CD4-positive, alpha-beta memory T cell (primary cell): ENCODE results near the gene YES1. TPM values are rescaled to one million over a fixed set of nuclear protein-coding genes. Genes with fewer than 3 reads are reported as not detected.

Experiments used
- CTCF ChIA-PET: fragments of 350-600 bp; sonication (Branson Sonifier 250); formaldehyde crosslinking; loops from one replicate; lab custom pipeline; 2021; ENCODE audit warnings: inconsistent platforms; ENCODE audit not compliant: partially characterized antibody; lab: Charles Lee
- POLR2A ChIA-PET: fragments of 350-600 bp; sonication (Branson Sonifier 250); formaldehyde crosslinking; loops from one replicate; lab custom pipeline; 2021; ENCODE audit not compliant: partially characterized antibody; lab: Charles Lee
- DNase-seq, 5 donors: peaks; one replicate each; pipeline versions ENCODE4 v3.0.0 to v3.0.0-alpha.2; 2020 to 2022; ENCODE audit warnings: mixed read lengths in 1 of 5
- H3K27ac ChIP-seq: one replicate; pipeline ENCODE4 v1.7.0; 2013; ENCODE audit warnings: low read depth, low read length
- H3K27me3 ChIP-seq: 2 replicates; pipeline ENCODE4 v1.7.0; 2013; ENCODE audit warnings: mild to moderate bottlenecking, low read length, moderate library complexity; ENCODE audit not compliant: insufficient read depth
- H3K36me3 ChIP-seq: 2 replicates; pipeline ENCODE4 v1.7.0; 2013; ENCODE audit warnings: mild to moderate bottlenecking, low read length, moderate library complexity; ENCODE audit not compliant: insufficient read depth
- H3K4me1 ChIP-seq: 2 replicates; pipeline ENCODE4 v1.7.0; 2013; ENCODE audit warnings: mild to moderate bottlenecking, low read length, moderate library complexity; ENCODE audit not compliant: insufficient read depth
- H3K4me3 ChIP-seq, 2 donors: one replicate each; pipeline ENCODE4 v1.7.0; 2013; ENCODE audit warnings: low read length in 2 of 2, mild to moderate bottlenecking in 1 of 2
- H3K9me3 ChIP-seq, 2 donors: one replicate each; pipeline ENCODE4 v1.7.0; 2013; ENCODE audit warnings: low read length in 2 of 2, control low read depth in 1 of 2; ENCODE audit not compliant: control insufficient read depth in 1 of 2
- H3K27ac Mint-ChIP-seq, 7 donors: one replicate each; pipeline ENCODE4 v1.8.0; 2020 to 2021; ENCODE audit warnings: mixed read lengths in 7 of 7, mild to moderate bottlenecking in 6 of 7, inconsistent platforms in 3 of 7, moderate library complexity in 3 of 7
- H3K27me3 Mint-ChIP-seq, 2 donors: one replicate each; pipeline ENCODE4 v1.8.0; 2020 to 2021; ENCODE audit warnings: mixed read lengths in 2 of 2
- H3K36me3 Mint-ChIP-seq, 2 donors: one replicate each; pipeline ENCODE4 v1.8.0; 2020 to 2021; ENCODE audit warnings: mixed read lengths in 2 of 2, inconsistent platforms in 1 of 2, mild to moderate bottlenecking in 1 of 2
- H3K4me1 Mint-ChIP-seq, 4 donors: one replicate each; pipeline ENCODE4 v1.8.0; 2020 to 2021; ENCODE audit warnings: mixed read lengths in 4 of 4, mild to moderate bottlenecking in 1 of 4
- H3K4me3 Mint-ChIP-seq, 8 donors: one replicate each; pipeline ENCODE4 v1.8.0; 2020 to 2021; ENCODE audit warnings: mixed read lengths in 8 of 8, mild to moderate bottlenecking in 7 of 8, moderate library complexity in 6 of 8, inconsistent platforms in 3 of 8
- H3K9me3 Mint-ChIP-seq, 8 donors: one replicate each; pipeline ENCODE4 v1.8.0; 2020 to 2021; ENCODE audit warnings: mixed read lengths in 8 of 8, mild to moderate bottlenecking in 5 of 8, inconsistent platforms in 3 of 8, moderate library complexity in 1 of 8
- intact Hi-C: fragments of 100-400 bp; cut with micrococcal nuclease; formaldehyde crosslinking; loops from one replicate; pipeline ENCODE4 v1.15.1; 2023
- polyA plus RNA-seq, 2 donors: library from polyadenylated mRNA; unstranded; fragments of 300-500 nt; fragmentation: Illumina TruSeq; gene quantifications; one replicate each; pipeline ENCODE4 v1.2.3, GENCODE V29; 2021
- total RNA-seq, 2 experiments: library from RNA; stranded (reverse); gene quantifications; one replicate each; pipeline ENCODE4 v1.2.3, GENCODE V29; 2021

Gene YES1
- total and polyA plus RNA-seq, 4 experiments from 2014 or later = 1.9 to 7.9 (median 3.4) TPM

GRCh38 chr18:709771-710170 lies 102.3 kb downstream of the YES1 start:
- peak overlapping the region in 4 of 8 donors; percentile 17 to 52 (median 34) for H3K4me3 Mint-ChIP-seq
- intact Hi-C loops = loop anchor here (2.0 to 10.0 kb wide), 2 partner anchors 55 to 85 kb away; partner anchors contain the start of gene TYMS
- CTCF ChIA-PET = interaction anchor here (1.4 to 1.5 kb wide), 2 partner anchors 121 to 130 kb away, joined by 3 to 5 read pairs; no protein-coding TSS in a partner anchor

DNA sequence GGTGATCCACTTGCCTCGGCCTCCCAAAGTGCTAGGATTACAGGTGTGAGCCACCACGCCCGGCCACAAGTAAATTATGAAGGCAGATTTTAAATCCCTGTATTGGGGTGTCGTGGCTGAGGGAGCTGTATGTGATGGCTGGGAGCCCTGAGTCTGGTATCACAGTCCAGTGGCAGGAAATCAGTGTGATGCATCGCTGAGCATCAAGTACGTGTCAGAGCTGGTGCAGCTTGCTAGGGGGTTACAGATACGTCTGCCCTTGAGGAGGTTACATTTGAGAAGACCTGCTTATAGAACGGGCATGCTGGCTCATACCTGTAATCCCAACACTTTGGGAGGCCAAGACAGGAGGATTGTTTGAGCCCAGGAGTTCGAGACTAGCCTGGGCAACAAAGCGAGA lies 103.9 kb downstream of the YES1 start:
- H3K27me3 ChIP-seq = no peaks in the 10 kb centered on the region
- peaks cover 17% of the 10 kb centered on the region for H3K36me3 ChIP-seq
- no peak for DNase-seq
- Mint-ChIP-seq H3K27me3 (no peaks in the 10 kb centered on the region), H3K9me3 (no peaks in the 10 kb centered on the region), H3K27ac (no peak overlapping the region), H3K4me1 (peaks cover 36 to 53% (median 39%) of the 10 kb centered on the region in 4 donors), H3K36me3 (peaks cover 30 to 39% of the 10 kb centered on the region in 2 donors), H3K4me3 (no peak overlapping the region)
- H3K4me1 ChIP-seq = peaks cover 22% of the 10 kb centered on the region
- intact Hi-C loops = no loop called here
- ChIA-PET CTCF (interaction anchor here (0.5 to 2.1 kb wide), 3 partner anchors 84 to 139 kb away, joined by 3 to 5 read pairs (median 5); no protein-coding TSS in a partner anchor), POLR2A (interaction anchor here (0.6 to 0.8 kb wide), 2 partner anchors 10 to 59 kb away, joined by 3 read pairs; no protein-coding TSS in a partner anchor)
- no peak overlapping the region for H3K27ac ChIP-seq
- H3K9me3 ChIP-seq = no peaks in the 10 kb centered on the region
- no peak overlapping the region for H3K4me3 ChIP-seq

More at GRCh38 chr18:709771-710170, 102.3 kb downstream of the YES1 start:
- Mint-ChIP-seq H3K36me3 (peaks cover 21 to 31% of the 10 kb centered on the region in 2 donors), H3K4me1 (peaks cover 30 to 44% (median 36%) of the 10 kb centered on the region in 4 donors), H3K27me3 (no peaks in the 10 kb centered on the region), H3K27ac (peak overlapping the region in 5 of 7 donors; percentile 33 to 83 (median 54)), H3K9me3 (peaks cover 0 to 2% (median 0%) of the 10 kb centered on the region in 8 donors)
- H3K27ac ChIP-seq = no peak overlapping the region
- no peaks in the 10 kb centered on the region for H3K27me3 ChIP-seq
- DNase-seq = no peak
- no peaks in the 10 kb centered on the region for H3K9me3 ChIP-seq
- H3K4me3 ChIP-seq = no peak overlapping the region
- POLR2A ChIA-PET = interaction anchor here (0.7 to 2.3 kb wide), 2 partner anchors 103 to 120 kb away, joined by 3 to 8 read pairs; no protein-coding TSS in a partner anchor
- H3K4me1 ChIP-seq = peaks cover 22% of the 10 kb centered on the region
- peaks cover 13% of the 10 kb centered on the region for H3K36me3 ChIP-seq

DNA sequence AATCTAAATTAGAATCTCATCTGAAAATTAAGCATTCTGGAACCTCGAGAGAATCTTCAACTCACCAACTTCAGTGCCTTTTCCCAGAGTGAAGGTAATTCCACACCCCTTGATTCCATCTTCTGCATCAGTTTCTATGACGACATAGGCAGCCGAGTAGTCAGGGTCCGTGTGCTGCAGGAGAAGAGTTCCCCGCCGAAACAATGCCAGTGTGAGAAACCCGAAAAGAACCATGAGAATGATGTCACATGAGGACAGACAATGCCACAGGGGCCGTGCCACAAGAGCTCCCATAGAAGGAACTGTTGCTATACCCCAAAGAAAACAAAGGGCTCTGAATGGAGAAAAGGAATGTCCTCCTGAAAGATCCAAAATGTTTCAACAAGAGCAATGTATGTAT lies 105.6 kb downstream of the YES1 start:
- CTCF ChIA-PET = interaction anchor here (2.1 kb wide), 1 partner anchor 82 kb away, joined by 5 read pairs; no protein-coding TSS in a partner anchor
- Histone ChIP-seq H3K4me1 (peaks cover 21% of the 10 kb centered on the region), H3K9me3 (no peaks in the 10 kb centered on the region), H3K4me3 (no peak overlapping the region), H3K36me3 (peaks cover 17% of the 10 kb centered on the region), H3K27me3 (no peaks in the 10 kb centered on the region), H3K27ac (no peak overlapping the region)
- no peak for DNase-seq
- H3K4me1 Mint-ChIP-seq = peaks cover 34 to 51% (median 36%) of the 10 kb centered on the region in 4 donors
- peak overlapping the region in 2 of 7 donors; percentile 54 to 70 for H3K27ac Mint-ChIP-seq
- H3K27me3 Mint-ChIP-seq = no peaks in the 10 kb centered on the region
- POLR2A ChIA-PET = no interaction called here
- H3K36me3 Mint-ChIP-seq = peaks cover 30 to 37% of the 10 kb centered on the region in 2 donors
- intact Hi-C loops = no loop called here
- peak overlapping the region in 1 of 8 donors; percentile 20 for H3K4me3 Mint-ChIP-seq
- no peaks in the 10 kb centered on the region for H3K9me3 Mint-ChIP-seq

GRCh38 chr18:703213-703967 lies 108.7 kb downstream of the YES1 start:
- Histone ChIP-seq H3K4me1 (no peaks in the 10 kb centered on the region), H3K27me3 (no peaks in the 10 kb centered on the region), H3K27ac (no peak overlapping the region), H3K36me3 (peaks cover 14% of the 10 kb centered on the region), H3K4me3 (no peak overlapping the region), H3K9me3 (no peaks in the 10 kb centered on the region)
- Mint-ChIP-seq H3K36me3 (peaks cover 21 to 35% of the 10 kb centered on the region in 2 donors), H3K27me3 (no peaks in the 10 kb centered on the region), H3K4me1 (peaks cover 5 to 21% (median 19%) of the 10 kb centered on the region in 4 donors), H3K4me3 (no peak overlapping the region), H3K27ac (peak overlapping the region in 4 of 7 donors; percentile 1 to 32 (median 20)), H3K9me3 (no peaks in the 10 kb centered on the region)
- no peak for DNase-seq
- CTCF ChIA-PET = interaction anchor here (1.6 kb wide), 1 partner anchor 36 kb away, joined by 3 read pairs; no protein-coding TSS in a partner anchor
- intact Hi-C loops = no loop called here
- POLR2A ChIA-PET = interaction anchor here (0.6 kb wide), 1 partner anchor 132 kb away, joined by 3 read pairs; no protein-coding TSS in a partner anchor

- H3K4me1 ChIP-seq = no peaks in the 10 kb centered on the region
- H3K4me3 ChIP-seq = no peak overlapping the region
- Mint-ChIP-seq H3K9me3 (no peaks in the 10 kb centered on the region), H3K4me3 (no peak overlapping the region), H3K27me3 (no peaks in the 10 kb centered on the region), H3K4me1 (peaks cover 1 to 4% (median 2%) of the 10 kb centered on the region in 4 donors), H3K36me3 (peaks cover 17 to 37% of the 10 kb centered on the region in 2 donors), H3K27ac (peak overlapping the region in 2 of 7 donors; percentile 3 to 59)
- ChIA-PET CTCF (no interaction called here), POLR2A (no interaction called here)
- no peaks in the 10 kb centered on the region for H3K9me3 ChIP-seq
- intact Hi-C loops = no loop called here
- no peak overlapping the region for H3K27ac ChIP-seq
- peaks cover 3% of the 10 kb centered on the region for H3K36me3 ChIP-seq
- no peak for DNase-seq
- no peaks in the 10 kb centered on the region for H3K27me3 ChIP-seq
These were observed 114.2 kb downstream of the YES1 start for GRCh38 chr18:697800-698199.

DNA sequence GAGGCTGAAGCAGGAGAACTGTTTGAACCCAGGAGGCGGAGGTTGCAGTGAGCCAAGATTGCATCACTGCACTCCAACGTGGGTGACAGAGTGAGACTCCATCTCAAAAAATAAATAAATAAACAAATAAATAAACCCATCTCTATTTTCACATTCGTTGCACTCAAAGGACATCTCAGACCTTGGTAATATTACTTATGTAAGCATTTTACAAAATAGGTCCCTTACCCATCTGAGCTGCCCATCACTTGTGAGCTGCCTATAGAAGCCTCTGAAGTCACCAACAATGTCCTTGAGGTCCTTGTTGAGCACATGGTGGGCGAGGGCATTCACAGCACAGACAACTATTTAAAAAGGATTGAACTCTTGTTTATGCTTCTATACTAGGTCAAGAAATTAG lies 115.0 kb downstream of the YES1 start:
- Histone ChIP-seq H3K4me1 (no peaks in the 10 kb centered on the region), H3K9me3 (no peaks in the 10 kb centered on the region), H3K27ac (no peak overlapping the region), H3K27me3 (no peaks in the 10 kb centered on the region), H3K36me3 (peaks cover 6% of the 10 kb centered on the region), H3K4me3 (no peak overlapping the region)
- H3K4me3 Mint-ChIP-seq = no peak overlapping the region
- intact Hi-C loops = no loop called here
- no peak overlapping the region for H3K27ac Mint-ChIP-seq
- no peaks in the 10 kb centered on the region for H3K9me3 Mint-ChIP-seq
- ChIA-PET POLR2A (no interaction called here), CTCF (no interaction called here)
- no peaks in the 10 kb centered on the region for H3K27me3 Mint-ChIP-seq
- H3K36me3 Mint-ChIP-seq = peaks cover 20 to 39% of the 10 kb centered on the region in 2 donors
- H3K4me1 Mint-ChIP-seq = peaks cover 0 to 4% (median 1%) of the 10 kb centered on the region in 4 donors
- no peak for DNase-seq
